SK-N-SH treated with all-trans-retinoic acid at 6 μM for 48 hours (cell line): ENCODE measurements around the gene HSF4.

ENCODE experiments used
- ATAC-seq: fragments of 200-7000 bp; cut with Tn5 transposase; 3 replicates; pipeline ENCODE4 v1.9.1; 2020; ENCODE audit warnings: mild to moderate bottlenecking, moderate library complexity
- ARNTL ChIP-seq: fragments of 450-650 bp; formaldehyde crosslinking; IDR thresholded peaks from 2 replicates; pipeline ENCODE4 v1.5.0; 2020; ENCODE audit warnings: low read depth, mild to moderate bottlenecking, moderate library complexity, borderline replicate concordance
- BACH2 ChIP-seq: fragments of 250-450 bp; sonication (Bioruptor Pico); IDR thresholded peaks from 2 replicates; pipeline ENCODE4 v1.9.0; 2021; ENCODE audit warnings: mild to moderate bottlenecking, borderline replicate concordance
- ESRRG ChIP-seq: fragments of 250-450 bp; sonication (Bioruptor Pico); IDR thresholded peaks from 2 replicates; pipeline ENCODE4 v1.6.1; 2021; ENCODE audit warnings: mild to moderate bottlenecking
- GLIS3 ChIP-seq: fragments of 250-450 bp; sonication (Bioruptor Pico); IDR thresholded peaks from 2 replicates; pipeline ENCODE4 v1.5.0; 2020; ENCODE audit warnings: mild to moderate bottlenecking, moderate library complexity
- ISL1 ChIP-seq: fragments of 250-450 bp; sonication (Bioruptor Pico); IDR thresholded peaks from 2 replicates; pipeline ENCODE4 v2.1.2; 2022; ENCODE audit warnings: mild to moderate bottlenecking, moderate library complexity
- OSR1 ChIP-seq: fragments of 250-450 bp; sonication (Bioruptor Pico); IDR thresholded peaks from 2 replicates; pipeline ENCODE4 v1.8.0; 2022; ENCODE audit warnings: moderate library complexity, mild to moderate bottlenecking, inconsistent platforms
- PPARA ChIP-seq: fragments of 250-450 bp; sonication (Bioruptor Pico); IDR thresholded peaks from 2 replicates; pipeline ENCODE4 v1.5.0; 2020; ENCODE audit warnings: mild to moderate bottlenecking, borderline replicate concordance
- RARB ChIP-seq: fragments of 250-450 bp; sonication (Bioruptor Pico); IDR thresholded peaks from 2 replicates; pipeline ENCODE4 v1.8.0; 2021; ENCODE audit warnings: mild to moderate bottlenecking, moderate library complexity
- SNAI2 ChIP-seq: fragments of 250-450 bp; sonication (Bioruptor Pico); IDR thresholded peaks from 2 replicates; pipeline ENCODE4 v1.5.0; 2020; ENCODE audit warnings: mild to moderate bottlenecking, moderate library complexity
- TOX ChIP-seq: fragments of 250-450 bp; sonication (Bioruptor Pico); IDR thresholded peaks from 2 replicates; pipeline ENCODE4 v1.8.0; 2021; ENCODE audit warnings: mild to moderate bottlenecking, moderate library complexity, borderline replicate concordance
- ZC3H10 ChIP-seq: fragments of 250-450 bp; sonication (Bioruptor Pico); IDR thresholded peaks from 2 replicates; pipeline ENCODE4 v1.5.1; 2021; ENCODE audit warnings: mild to moderate bottlenecking, moderate library complexity
- ZNF70 ChIP-seq: fragments of 450-650 bp; formaldehyde crosslinking; IDR thresholded peaks from 2 replicates; pipeline ENCODE4 v1.5.0; 2020; ENCODE audit warnings: mild to moderate bottlenecking, moderate library complexity
- ZNF8 ChIP-seq: fragments of 450-650 bp; formaldehyde crosslinking; IDR thresholded peaks from 2 replicates; pipeline ENCODE4 v1.5.0; 2020; ENCODE audit warnings: mild to moderate bottlenecking, moderate library complexity
- TF ChIP-seq, protein P1 (sequence below): fragments of 250-450 bp; sonication (Bioruptor Pico); IDR thresholded peaks from 2 replicates; pipeline ENCODE4 v1.8.0; 2020; ENCODE audit warnings: mild to moderate bottlenecking, moderate library complexity, borderline replicate concordance
- TF ChIP-seq, protein P2 (sequence below): fragments of 250-450 bp; sonication (Bioruptor Pico); IDR thresholded peaks from 2 replicates; pipeline ENCODE4 v1.5.1; 2020; ENCODE audit warnings: low read depth, mild to moderate bottlenecking, moderate library complexity
- TF ChIP-seq, protein P3 (sequence below): fragments of 250-450 bp; sonication (Bioruptor Pico); IDR thresholded peaks from 2 replicates; pipeline ENCODE4 v1.8.0; 2021; ENCODE audit warnings: low read depth, mild to moderate bottlenecking, moderate library complexity, borderline replicate concordance
- TF ChIP-seq, protein P4 (sequence below): fragments of 250-450 bp; sonication (Bioruptor Pico); IDR thresholded peaks from 2 replicates; pipeline ENCODE4 v1.5.0; 2020; ENCODE audit warnings: mild to moderate bottlenecking, moderate library complexity
- TF ChIP-seq, protein P5 (sequence below): fragments of 250-450 bp; sonication (Bioruptor Pico); IDR thresholded peaks from 2 replicates; pipeline ENCODE4 v1.5.1; 2021; ENCODE audit warnings: mild to moderate bottlenecking, moderate library complexity

The HSF4 gene

DNA sequence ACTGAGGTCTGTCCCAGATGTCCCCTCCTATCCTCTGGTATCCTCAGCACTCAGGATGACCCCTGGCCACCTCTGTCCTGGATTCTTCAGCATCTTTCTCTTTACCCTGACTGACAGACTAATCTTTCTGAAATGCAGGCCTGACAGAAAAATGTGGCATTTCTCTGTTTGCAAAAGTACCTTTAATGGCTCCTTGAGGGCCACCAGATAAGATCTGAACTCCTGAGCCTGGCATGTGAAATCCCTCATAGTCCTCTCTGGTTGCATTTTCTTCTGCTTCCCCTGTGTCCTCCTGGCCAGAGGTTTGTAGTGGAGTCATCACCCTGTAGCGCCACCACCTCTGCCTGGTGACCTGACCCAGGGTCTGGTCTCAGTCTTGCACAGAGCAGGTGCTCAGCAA, 32.3 kb downstream of the HSF4 start:
- no peak for ATAC-seq
- TF ChIP-seq, protein P1, sequence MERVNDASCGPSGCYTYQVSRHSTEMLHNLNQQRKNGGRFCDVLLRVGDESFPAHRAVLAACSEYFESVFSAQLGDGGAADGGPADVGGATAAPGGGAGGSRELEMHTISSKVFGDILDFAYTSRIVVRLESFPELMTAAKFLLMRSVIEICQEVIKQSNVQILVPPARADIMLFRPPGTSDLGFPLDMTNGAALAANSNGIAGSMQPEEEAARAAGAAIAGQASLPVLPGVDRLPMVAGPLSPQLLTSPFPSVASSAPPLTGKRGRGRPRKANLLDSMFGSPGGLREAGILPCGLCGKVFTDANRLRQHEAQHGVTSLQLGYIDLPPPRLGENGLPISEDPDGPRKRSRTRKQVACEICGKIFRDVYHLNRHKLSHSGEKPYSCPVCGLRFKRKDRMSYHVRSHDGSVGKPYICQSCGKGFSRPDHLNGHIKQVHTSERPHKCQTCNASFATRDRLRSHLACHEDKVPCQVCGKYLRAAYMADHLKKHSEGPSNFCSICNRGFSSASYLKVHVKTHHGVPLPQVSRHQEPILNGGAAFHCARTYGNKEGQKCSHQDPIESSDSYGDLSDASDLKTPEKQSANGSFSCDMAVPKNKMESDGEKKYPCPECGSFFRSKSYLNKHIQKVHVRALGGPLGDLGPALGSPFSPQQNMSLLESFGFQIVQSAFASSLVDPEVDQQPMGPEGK (CRISPR knock-in tag) = no peak
- TF ChIP-seq ESRRG (CRISPR knock-in tag) (no peak), TOX (CRISPR knock-in tag) (no peak), ZNF70 (CRISPR knock-in tag) (no peak), RARB (CRISPR knock-in tag) (no peak), ARNTL (CRISPR knock-in tag) (no peak), ZNF8 (CRISPR knock-in tag) (no peak), SNAI2 (CRISPR knock-in tag) (no peak), ZC3H10 (no peak), ISL1 (CRISPR knock-in tag) (no peak)
- TF ChIP-seq, protein P2, sequence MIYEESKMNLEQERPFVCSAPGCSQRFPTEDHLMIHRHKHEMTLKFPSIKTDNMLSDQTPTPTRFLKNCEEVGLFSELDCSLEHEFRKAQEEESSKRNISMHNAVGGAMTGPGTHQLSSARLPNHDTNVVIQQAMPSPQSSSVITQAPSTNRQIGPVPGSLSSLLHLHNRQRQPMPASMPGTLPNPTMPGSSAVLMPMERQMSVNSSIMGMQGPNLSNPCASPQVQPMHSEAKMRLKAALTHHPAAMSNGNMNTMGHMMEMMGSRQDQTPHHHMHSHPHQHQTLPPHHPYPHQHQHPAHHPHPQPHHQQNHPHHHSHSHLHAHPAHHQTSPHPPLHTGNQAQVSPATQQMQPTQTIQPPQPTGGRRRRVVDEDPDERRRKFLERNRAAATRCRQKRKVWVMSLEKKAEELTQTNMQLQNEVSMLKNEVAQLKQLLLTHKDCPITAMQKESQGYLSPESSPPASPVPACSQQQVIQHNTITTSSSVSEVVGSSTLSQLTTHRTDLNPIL (CRISPR knock-in tag) = no peak
- TF ChIP-seq, protein P3, sequence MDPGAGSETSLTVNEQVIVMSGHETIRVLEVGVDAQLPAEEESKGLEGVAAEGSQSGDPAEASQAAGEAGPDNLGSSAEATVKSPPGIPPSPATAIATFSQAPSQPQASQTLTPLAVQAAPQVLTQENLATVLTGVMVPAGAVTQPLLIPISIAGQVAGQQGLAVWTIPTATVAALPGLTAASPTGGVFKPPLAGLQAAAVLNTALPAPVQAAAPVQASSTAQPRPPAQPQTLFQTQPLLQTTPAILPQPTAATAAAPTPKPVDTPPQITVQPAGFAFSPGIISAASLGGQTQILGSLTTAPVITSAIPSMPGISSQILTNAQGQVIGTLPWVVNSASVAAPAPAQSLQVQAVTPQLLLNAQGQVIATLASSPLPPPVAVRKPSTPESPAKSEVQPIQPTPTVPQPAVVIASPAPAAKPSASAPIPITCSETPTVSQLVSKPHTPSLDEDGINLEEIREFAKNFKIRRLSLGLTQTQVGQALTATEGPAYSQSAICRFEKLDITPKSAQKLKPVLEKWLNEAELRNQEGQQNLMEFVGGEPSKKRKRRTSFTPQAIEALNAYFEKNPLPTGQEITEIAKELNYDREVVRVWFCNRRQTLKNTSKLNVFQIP = no peak
- TF ChIP-seq, protein P4, sequence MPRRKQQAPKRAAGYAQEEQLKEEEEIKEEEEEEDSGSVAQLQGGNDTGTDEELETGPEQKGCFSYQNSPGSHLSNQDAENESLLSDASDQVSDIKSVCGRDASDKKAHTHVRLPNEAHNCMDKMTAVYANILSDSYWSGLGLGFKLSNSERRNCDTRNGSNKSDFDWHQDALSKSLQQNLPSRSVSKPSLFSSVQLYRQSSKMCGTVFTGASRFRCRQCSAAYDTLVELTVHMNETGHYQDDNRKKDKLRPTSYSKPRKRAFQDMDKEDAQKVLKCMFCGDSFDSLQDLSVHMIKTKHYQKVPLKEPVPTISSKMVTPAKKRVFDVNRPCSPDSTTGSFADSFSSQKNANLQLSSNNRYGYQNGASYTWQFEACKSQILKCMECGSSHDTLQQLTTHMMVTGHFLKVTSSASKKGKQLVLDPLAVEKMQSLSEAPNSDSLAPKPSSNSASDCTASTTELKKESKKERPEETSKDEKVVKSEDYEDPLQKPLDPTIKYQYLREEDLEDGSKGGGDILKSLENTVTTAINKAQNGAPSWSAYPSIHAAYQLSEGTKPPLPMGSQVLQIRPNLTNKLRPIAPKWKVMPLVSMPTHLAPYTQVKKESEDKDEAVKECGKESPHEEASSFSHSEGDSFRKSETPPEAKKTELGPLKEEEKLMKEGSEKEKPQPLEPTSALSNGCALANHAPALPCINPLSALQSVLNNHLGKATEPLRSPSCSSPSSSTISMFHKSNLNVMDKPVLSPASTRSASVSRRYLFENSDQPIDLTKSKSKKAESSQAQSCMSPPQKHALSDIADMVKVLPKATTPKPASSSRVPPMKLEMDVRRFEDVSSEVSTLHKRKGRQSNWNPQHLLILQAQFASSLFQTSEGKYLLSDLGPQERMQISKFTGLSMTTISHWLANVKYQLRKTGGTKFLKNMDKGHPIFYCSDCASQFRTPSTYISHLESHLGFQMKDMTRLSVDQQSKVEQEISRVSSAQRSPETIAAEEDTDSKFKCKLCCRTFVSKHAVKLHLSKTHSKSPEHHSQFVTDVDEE (CRISPR knock-in tag) = no peak

DNA sequence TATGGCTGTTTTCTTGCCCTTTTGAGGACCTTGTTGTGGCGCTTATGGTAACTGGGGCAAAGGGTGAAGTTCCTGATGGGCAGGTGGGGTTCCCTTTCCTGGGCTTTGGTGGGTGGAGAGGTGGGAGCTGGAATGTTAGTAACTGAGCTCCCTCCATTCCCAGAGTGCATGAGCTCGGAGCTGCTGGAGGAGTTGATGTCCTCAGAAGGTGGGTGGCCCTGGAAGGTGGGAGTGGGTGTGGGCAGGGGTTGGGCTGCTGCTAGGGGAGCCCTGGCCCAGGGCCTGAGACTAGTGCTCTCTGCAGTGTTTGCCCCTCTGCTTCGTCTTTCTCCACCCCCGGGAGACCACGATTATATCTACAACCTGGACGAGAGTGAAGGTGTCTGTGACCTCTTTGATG, 33.2 kb downstream of the HSF4 start:
- no peak; the same call in 2 of the 3 replicates for ATAC-seq
- TF ChIP-seq, protein P2 (CRISPR knock-in tag) = no peak
- TF ChIP-seq ARNTL (CRISPR knock-in tag) = no peak
- TF ChIP-seq ZC3H10 = no peak
- TF ChIP-seq PPARA = no peak
- no peak for TF ChIP-seq ESRRG (CRISPR knock-in tag)
- TF ChIP-seq SNAI2 (CRISPR knock-in tag) = no peak
- no peak for TF ChIP-seq ZNF8 (CRISPR knock-in tag)
- no peak for TF ChIP-seq GLIS3 (CRISPR knock-in tag)
- no peak for TF ChIP-seq ISL1 (CRISPR knock-in tag)
- TF ChIP-seq BACH2 = no peak
- TF ChIP-seq, protein P5, sequence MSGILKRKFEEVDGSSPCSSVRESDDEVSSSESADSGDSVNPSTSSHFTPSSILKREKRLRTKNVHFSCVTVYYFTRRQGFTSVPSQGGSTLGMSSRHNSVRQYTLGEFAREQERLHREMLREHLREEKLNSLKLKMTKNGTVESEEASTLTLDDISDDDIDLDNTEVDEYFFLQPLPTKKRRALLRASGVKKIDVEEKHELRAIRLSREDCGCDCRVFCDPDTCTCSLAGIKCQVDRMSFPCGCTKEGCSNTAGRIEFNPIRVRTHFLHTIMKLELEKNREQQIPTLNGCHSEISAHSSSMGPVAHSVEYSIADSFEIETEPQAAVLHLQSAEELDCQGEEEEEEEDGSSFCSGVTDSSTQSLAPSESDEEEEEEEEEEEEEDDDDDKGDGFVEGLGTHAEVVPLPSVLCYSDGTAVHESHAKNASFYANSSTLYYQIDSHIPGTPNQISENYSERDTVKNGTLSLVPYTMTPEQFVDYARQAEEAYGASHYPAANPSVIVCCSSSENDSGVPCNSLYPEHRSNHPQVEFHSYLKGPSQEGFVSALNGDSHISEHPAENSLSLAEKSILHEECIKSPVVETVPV (CRISPR knock-in tag) = no peak
- TF ChIP-seq, protein P1 (CRISPR knock-in tag) = no peak
- TF ChIP-seq OSR1 = no peak
